HFFc6 (cell line): Measurements from ENCODE around the gene GLG1. TPM values are rescaled to one million over a fixed set of nuclear protein-coding genes. Genes with fewer than 3 reads are reported as not detected.
A peak's percentile ranks its signal among the peaks of the same experiment; 100 is the strongest.
"Not testable (repeated sequence)": the region's sequence is repeated elsewhere in the genome, so short reads cannot be mapped to it uniquely, and the experiment has no call there.

ENCODE experiments used
- DNase-seq: peaks from one replicate; pipeline ENCODE4 v3.0.0-alpha.2; 2018
- H3K27ac Mint-ChIP-seq: 2 replicates; pipeline ENCODE4 v1.8.0; 2020; ENCODE audit warnings: mild to moderate bottlenecking, mixed read lengths
- H3K27me3 Mint-ChIP-seq: 2 replicates; pipeline ENCODE4 v1.8.0; 2021; ENCODE audit warnings: mild to moderate bottlenecking, moderate library complexity, mixed read lengths; ENCODE audit not compliant: insufficient read depth
- H3K36me3 Mint-ChIP-seq: 2 replicates; pipeline ENCODE4 v1.8.0; 2021; ENCODE audit warnings: low read depth, mixed read lengths
- H3K4me1 Mint-ChIP-seq: 2 replicates; pipeline ENCODE4 v1.8.0; 2020; ENCODE audit warnings: low read depth, mixed read lengths
- H3K4me3 Mint-ChIP-seq: 2 replicates; pipeline ENCODE4 v1.8.0; 2020; ENCODE audit warnings: mild to moderate bottlenecking, moderate library complexity, mixed read lengths
- H3K9me3 Mint-ChIP-seq: 2 replicates; pipeline ENCODE4 v1.8.0; 2020; ENCODE audit warnings: mild to moderate bottlenecking, mixed read lengths
- long read RNA-seq: library from polyadenylated mRNA; unstranded; transcript quantifications from one replicate; pipeline ENCODE4 v2.0.0, GENCODE V29; 2019
- total RNA-seq, 6 experiments: library from RNA; stranded (reverse); fragmentation: NEBNext Ultra II Directional; extraction: Animal tissue kit (Norgen Biotek cat#: 25700); gene quantifications; 2 replicates in 1 of 6; 3 replicates in 5 of 6; pipeline ENCODE4 v1.2.3, GENCODE V29; 2021
- TF ChIP-seq, protein P1 (sequence below): fragments of 200-600 bp; sonication (generic); IDR thresholded peaks from 2 replicates; pipeline ENCODE4 v1.5.0; 2021; ENCODE audit warnings: antibody characterized with exemption, mild to moderate bottlenecking

GLG1 gene
- 100 to 1,000 TPM; 149 to 167 (median 161) TPM for total RNA-seq
- long read RNA-seq, full-length matches to known transcripts: 13 of 111 reads
- long read RNA-seq, partial matches to known transcripts: 38 of 111 reads
- long read RNA-seq, other reads (novel, unspliced or antisense): 60 of 111 reads

- H3K4me3 Mint-ChIP-seq: peak within 1 kb of the TSS; percentile 96
- peaks cover 18% of the 10 kb centered on the region; the same call in 1 of the 2 replicates for H3K36me3 Mint-ChIP-seq
- peak within 1 kb of the TSS; percentile 91 for H3K27ac Mint-ChIP-seq
- H3K9me3 Mint-ChIP-seq: no peaks in the 10 kb centered on the region
- peaks cover 54% of the 10 kb centered on the region for H3K4me1 Mint-ChIP-seq
- peak; percentile 83 for DNase-seq
- H3K27me3 Mint-ChIP-seq: no peaks in the 10 kb centered on the region; the same call in 1 of the 2 replicates
- TF ChIP-seq, protein P1, sequence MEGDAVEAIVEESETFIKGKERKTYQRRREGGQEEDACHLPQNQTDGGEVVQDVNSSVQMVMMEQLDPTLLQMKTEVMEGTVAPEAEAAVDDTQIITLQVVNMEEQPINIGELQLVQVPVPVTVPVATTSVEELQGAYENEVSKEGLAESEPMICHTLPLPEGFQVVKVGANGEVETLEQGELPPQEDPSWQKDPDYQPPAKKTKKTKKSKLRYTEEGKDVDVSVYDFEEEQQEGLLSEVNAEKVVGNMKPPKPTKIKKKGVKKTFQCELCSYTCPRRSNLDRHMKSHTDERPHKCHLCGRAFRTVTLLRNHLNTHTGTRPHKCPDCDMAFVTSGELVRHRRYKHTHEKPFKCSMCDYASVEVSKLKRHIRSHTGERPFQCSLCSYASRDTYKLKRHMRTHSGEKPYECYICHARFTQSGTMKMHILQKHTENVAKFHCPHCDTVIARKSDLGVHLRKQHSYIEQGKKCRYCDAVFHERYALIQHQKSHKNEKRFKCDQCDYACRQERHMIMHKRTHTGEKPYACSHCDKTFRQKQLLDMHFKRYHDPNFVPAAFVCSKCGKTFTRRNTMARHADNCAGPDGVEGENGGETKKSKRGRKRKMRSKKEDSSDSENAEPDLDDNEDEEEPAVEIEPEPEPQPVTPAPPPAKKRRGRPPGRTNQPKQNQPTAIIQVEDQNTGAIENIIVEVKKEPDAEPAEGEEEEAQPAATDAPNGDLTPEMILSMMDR: no peak
Measured at GRCh38 chr16:74606521-74607309, at the start of gene GLG1. Gene GLG1 (minus strand): TSS chr16:74607114. CDS start chr16:74607094, 20 bp downstream.

DNA sequence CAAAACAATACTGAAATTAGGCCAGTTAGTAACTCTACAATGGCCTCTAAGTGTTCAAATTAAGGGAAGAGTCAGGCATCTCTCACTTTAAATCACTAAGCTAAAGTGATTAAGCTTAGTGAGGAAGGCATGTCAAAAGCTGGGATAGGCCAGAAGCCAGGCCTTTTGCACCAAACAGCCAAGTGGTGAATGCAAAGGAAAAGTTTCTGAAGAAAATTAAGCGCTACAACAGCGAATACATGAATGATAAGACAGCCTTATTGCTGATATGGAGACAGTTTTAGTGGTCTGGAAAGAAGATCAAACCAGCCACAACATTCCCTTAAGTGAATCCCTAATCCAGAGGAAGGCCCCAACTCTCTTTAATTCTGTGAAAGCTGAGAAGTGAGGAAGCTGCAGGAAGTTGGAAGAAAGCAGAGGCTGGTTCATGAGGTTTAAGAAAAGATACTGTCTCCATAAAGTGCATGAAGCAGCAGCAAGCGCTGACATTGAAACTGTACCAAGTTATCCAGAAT lies 47.7 kb upstream of the GLG1 start:
- H3K4me3 Mint-ChIP-seq: no peak overlapping the region
- peaks cover 28% of the 10 kb centered on the region for H3K4me1 Mint-ChIP-seq
- DNase-seq: no peak
- H3K36me3 Mint-ChIP-seq: peaks cover 24% of the 10 kb centered on the region
- TF ChIP-seq, protein P1: no peak
- no peaks in the 10 kb centered on the region for H3K9me3 Mint-ChIP-seq
- peaks cover 2% of the 10 kb centered on the region; the same call in 1 of the 2 replicates for H3K27me3 Mint-ChIP-seq
- H3K27ac Mint-ChIP-seq: no peak overlapping the region

- H3K9me3 Mint-ChIP-seq, H3K4me3 Mint-ChIP-seq, H3K27me3 Mint-ChIP-seq, DNase-seq, H3K36me3 Mint-ChIP-seq: not testable (repeated sequence)
- Mint-ChIP-seq H3K27ac (peak overlapping the region; percentile 46), H3K4me1 (peaks cover 21% of the 10 kb centered on the region)
Measured at GRCh38 chr16:74652883-74653282, 46.0 kb upstream of the GLG1 start.

DNA sequence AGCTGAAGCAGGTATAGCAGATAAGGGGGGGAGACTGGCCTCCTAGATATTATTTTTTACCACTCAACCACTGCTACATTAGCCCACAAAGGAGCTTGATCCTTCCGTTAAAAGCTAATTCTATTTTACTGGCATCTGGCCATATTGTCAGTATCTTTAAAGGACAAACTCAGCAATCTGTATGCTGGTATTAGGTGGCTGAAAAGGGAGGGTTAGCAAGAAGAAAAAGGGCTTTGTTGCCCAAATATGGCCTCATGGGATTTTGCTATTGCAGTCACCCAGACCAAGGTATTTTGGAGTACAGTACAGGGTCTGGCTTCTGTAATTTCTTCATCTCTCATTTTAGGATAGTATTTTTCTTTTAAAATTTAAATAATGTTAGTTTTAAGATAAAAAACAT lies 45.3 kb upstream of the GLG1 start:
- Mint-ChIP-seq H3K4me1 (peaks cover 22% of the 10 kb centered on the region), H3K9me3 (no peaks in the 10 kb centered on the region), H3K27ac (no peak overlapping the region), H3K36me3 (peaks cover 9% of the 10 kb centered on the region; the same call in 1 of the 2 replicates), H3K27me3 (peaks cover 2% of the 10 kb centered on the region; the same call in 1 of the 2 replicates), H3K4me3 (no peak overlapping the region)
- no peak for DNase-seq
- TF ChIP-seq, protein P1: no peak

DNA sequence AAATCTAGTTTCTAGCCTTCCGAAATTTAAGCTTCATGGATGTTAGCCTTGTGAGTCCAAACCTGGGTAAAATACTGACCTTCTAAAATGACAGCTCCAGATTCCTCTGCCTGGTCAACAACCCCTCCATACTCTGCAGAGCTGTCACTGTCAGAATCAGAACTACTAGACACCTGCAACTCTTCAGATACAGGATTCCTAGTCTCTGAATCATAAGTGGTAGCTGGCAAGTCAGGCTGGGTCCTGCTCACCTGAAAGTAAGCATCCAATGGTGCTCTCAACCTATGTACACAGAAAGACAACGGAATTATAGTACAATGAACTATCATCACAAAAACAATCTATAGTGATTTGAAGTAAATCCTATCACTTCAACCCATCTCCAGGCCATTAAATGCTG lies 44.9 kb upstream of the GLG1 start:
- H3K4me3 Mint-ChIP-seq: no peak overlapping the region
- H3K27ac Mint-ChIP-seq: no peak overlapping the region
- peaks cover 2% of the 10 kb centered on the region; the same call in 1 of the 2 replicates for H3K27me3 Mint-ChIP-seq
- TF ChIP-seq, protein P1: no peak
- H3K9me3 Mint-ChIP-seq: no peaks in the 10 kb centered on the region
- DNase-seq: no peak
- peaks cover 26% of the 10 kb centered on the region for H3K4me1 Mint-ChIP-seq
- H3K36me3 Mint-ChIP-seq: peaks cover 9% of the 10 kb centered on the region; the same call in 1 of the 2 replicates
